ENCODE results near the gene ST3GAL3. TPM values are rescaled to one million over a fixed set of nuclear protein-coding genes. Genes with fewer than 3 reads are reported as not detected.

ST3GAL3 gene
- total and polyA plus RNA-seq, 2 experiments from 2014 or later: 4.5 to 7.0 TPM

- TF ChIP-seq, protein P1, sequence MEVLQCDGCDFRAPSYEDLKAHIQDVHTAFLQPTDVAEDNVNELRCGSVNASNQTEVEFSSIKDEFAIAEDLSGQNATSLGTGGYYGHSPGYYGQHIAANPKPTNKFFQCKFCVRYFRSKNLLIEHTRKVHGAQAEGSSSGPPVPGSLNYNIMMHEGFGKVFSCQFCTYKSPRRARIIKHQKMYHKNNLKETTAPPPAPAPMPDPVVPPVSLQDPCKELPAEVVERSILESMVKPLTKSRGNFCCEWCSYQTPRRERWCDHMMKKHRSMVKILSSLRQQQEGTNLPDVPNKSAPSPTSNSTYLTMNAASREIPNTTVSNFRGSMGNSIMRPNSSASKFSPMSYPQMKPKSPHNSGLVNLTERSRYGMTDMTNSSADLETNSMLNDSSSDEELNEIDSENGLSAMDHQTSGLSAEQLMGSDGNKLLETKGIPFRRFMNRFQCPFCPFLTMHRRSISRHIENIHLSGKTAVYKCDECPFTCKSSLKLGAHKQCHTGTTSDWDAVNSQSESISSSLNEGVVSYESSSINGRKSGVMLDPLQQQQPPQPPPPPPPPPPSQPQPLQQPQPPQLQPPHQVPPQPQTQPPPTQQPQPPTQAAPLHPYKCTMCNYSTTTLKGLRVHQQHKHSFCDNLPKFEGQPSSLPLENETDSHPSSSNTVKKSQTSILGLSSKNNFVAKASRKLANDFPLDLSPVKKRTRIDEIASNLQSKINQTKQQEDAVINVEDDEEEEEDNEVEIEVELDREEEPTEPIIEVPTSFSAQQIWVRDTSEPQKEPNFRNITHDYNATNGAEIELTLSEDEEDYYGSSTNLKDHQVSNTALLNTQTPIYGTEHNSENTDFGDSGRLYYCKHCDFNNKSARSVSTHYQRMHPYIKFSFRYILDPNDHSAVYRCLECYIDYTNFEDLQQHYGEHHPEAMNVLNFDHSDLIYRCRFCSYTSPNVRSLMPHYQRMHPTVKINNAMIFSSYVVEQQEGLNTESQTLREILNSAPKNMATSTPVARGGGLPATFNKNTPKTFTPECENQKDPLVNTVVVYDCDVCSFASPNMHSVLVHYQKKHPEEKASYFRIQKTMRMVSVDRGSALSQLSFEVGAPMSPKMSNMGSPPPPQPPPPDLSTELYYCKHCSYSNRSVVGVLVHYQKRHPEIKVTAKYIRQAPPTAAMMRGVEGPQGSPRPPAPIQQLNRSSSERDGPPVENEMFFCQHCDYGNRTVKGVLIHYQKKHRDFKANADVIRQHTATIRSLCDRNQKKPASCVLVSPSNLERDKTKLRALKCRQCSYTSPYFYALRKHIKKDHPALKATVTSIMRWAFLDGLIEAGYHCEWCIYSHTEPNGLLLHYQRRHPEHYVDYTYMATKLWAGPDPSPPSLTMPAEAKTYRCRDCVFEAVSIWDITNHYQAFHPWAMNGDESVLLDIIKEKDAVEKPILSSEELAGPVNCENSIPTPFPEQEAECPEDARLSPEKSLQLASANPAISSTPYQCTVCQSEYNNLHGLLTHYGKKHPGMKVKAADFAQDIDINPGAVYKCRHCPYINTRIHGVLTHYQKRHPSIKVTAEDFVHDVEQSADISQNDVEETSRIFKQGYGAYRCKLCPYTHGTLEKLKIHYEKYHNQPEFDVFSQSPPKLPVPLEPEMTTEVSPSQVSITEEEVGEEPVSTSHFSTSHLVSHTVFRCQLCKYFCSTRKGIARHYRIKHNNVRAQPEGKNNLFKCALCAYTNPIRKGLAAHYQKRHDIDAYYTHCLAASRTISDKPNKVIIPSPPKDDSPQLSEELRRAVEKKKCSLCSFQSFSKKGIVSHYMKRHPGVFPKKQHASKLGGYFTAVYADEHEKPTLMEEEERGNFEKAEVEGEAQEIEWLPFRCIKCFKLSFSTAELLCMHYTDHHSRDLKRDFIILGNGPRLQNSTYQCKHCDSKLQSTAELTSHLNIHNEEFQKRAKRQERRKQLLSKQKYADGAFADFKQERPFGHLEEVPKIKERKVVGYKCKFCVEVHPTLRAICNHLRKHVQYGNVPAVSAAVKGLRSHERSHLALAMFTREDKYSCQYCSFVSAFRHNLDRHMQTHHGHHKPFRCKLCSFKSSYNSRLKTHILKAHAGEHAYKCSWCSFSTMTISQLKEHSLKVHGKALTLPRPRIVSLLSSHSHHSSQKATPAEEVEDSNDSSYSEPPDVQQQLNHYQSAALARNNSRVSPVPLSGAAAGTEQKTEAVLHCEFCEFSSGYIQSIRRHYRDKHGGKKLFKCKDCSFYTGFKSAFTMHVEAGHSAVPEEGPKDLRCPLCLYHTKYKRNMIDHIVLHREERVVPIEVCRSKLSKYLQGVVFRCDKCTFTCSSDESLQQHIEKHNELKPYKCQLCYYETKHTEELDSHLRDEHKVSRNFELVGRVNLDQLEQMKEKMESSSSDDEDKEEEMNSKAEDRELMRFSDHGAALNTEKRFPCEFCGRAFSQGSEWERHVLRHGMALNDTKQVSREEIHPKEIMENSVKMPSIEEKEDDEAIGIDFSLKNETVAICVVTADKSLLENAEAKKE (CRISPR knock-in tag; IDR thresholded peaks at IDR 0.05): no peak
- TF ChIP-seq POLR2AphosphoS5 (IDR thresholded peaks at IDR 0.05; ENCODE audit: low read depth) (no peak), ZNF114 (CRISPR knock-in tag; IDR thresholded peaks at IDR 0.05) (no peak), EZH2 (IDR thresholded peaks at IDR 0.05; ENCODE audit: low read depth, unreplicated experiment) (no peak), NANOG (IDR thresholded peaks at IDR 0.05; ENCODE audit: borderline replicate concordance) (no peak), ZNF331 (CRISPR knock-in tag; IDR thresholded peaks at IDR 0.05; ENCODE audit: low read depth) (no peak), STAT1 (IDR thresholded peaks at IDR 0.05; ENCODE audit: unreplicated experiment) (no peak), EZH2phosphoT487 (IDR thresholded peaks at IDR 0.05; ENCODE audit: unreplicated experiment) (no peak), CREB1 (CRISPR knock-in tag; IDR thresholded peaks at IDR 0.05; ENCODE audit: low read depth) (no peak)
- TF ChIP-seq, protein P2, sequence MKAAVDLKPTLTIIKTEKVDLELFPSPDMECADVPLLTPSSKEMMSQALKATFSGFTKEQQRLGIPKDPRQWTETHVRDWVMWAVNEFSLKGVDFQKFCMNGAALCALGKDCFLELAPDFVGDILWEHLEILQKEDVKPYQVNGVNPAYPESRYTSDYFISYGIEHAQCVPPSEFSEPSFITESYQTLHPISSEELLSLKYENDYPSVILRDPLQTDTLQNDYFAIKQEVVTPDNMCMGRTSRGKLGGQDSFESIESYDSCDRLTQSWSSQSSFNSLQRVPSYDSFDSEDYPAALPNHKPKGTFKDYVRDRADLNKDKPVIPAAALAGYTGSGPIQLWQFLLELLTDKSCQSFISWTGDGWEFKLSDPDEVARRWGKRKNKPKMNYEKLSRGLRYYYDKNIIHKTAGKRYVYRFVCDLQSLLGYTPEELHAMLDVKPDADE (IDR thresholded peaks at IDR 0.05): no peak
Measured at GRCh38 chr1:43902058-43902831, 194.9 kb downstream of the ST3GAL3 start (continued).

Measured in GM23338 (cell line).